Stomach (tissue), 4 donors: Measurements from ENCODE around the gene COP1.

Experiments
- EP300 ChIP-seq: sonication (generic); formaldehyde crosslinking; IDR thresholded peaks from one replicate; pipeline ENCODE4 v1.6.1; 2017; ENCODE audit warnings: antibody characterized with exemption
- POLR2A ChIP-seq, 4 donors: fragments of 450-650 bp; IDR thresholded peaks; one replicate each; pipeline ENCODE4 v1.6.1; 2016; ENCODE audit warnings: antibody characterized with exemption in 4 of 4, control low read depth in 2 of 4, mild to moderate bottlenecking in 1 of 4, moderate library complexity in 1 of 4
- TF ChIP-seq, protein P1 (sequence below), 7 experiments: fragments of 450-650 bp in 4 of 7; fragments of 200-600 bp in 3 of 7; sonication (generic) in 3 of 7; IDR thresholded peaks; one replicate each; pipeline ENCODE4 v1.5.1; 2016 to 2019; ENCODE audit warnings: antibody characterized with exemption in 7 of 7, control low read depth in 2 of 7, mild to moderate bottlenecking in 1 of 7

DNA sequence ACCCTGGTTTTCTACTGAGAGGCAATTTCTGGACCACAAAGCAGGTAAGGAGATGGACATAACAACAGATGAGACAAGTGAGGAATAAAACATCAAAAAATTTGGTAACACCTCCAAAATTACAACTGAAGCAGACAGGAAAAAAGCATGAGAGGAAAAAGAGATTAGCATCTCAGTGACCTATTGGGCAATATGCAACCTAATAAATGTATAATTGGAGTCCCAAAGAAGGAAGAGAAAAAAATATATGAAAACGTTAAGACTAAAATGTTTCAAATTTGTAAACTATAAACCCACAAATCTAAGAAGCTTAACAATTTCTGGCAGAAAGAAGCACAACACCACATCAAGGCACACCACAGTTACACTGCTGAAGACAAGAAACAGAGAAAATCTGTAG, 255.5 kb downstream of the COP1 start:
- no peak for TF ChIP-seq POLR2A (IDR thresholded peaks at IDR 0.05)
- TF ChIP-seq, protein P1, sequence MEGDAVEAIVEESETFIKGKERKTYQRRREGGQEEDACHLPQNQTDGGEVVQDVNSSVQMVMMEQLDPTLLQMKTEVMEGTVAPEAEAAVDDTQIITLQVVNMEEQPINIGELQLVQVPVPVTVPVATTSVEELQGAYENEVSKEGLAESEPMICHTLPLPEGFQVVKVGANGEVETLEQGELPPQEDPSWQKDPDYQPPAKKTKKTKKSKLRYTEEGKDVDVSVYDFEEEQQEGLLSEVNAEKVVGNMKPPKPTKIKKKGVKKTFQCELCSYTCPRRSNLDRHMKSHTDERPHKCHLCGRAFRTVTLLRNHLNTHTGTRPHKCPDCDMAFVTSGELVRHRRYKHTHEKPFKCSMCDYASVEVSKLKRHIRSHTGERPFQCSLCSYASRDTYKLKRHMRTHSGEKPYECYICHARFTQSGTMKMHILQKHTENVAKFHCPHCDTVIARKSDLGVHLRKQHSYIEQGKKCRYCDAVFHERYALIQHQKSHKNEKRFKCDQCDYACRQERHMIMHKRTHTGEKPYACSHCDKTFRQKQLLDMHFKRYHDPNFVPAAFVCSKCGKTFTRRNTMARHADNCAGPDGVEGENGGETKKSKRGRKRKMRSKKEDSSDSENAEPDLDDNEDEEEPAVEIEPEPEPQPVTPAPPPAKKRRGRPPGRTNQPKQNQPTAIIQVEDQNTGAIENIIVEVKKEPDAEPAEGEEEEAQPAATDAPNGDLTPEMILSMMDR (IDR thresholded peaks at IDR 0.05): no peak
- TF ChIP-seq EP300: no peak
